GM23248 (cell line): Measurements from ENCODE around the gene CLEC16A. TPM values are rescaled to one million over a fixed set of nuclear protein-coding genes. Genes with fewer than 3 reads are reported as not detected.
A peak's percentile ranks its signal among the peaks of the same experiment; 100 is the strongest.

ENCODE experiments used
- DNase-seq: peaks from one replicate; pipeline ENCODE4 v3.0.0-alpha.2; 2015
- H2AFZ ChIP-seq: fragments of 200-600 bp; sonication (generic); 2 replicates; pipeline ENCODE4 v1.6.1; 2016; ENCODE audit warnings: antibody characterized with exemption
- H3F3A ChIP-seq: fragments of 200-600 bp; sonication (generic); 2 replicates; pipeline ENCODE4 v1.6.1; 2016; ENCODE audit warnings: mild to moderate bottlenecking, antibody characterized with exemption, mixed run types; ENCODE audit not compliant: insufficient read depth
- H3K27ac ChIP-seq: fragments of 200-600 bp; sonication (generic); 2 replicates; pipeline ENCODE4 v1.5.1; 2016; ENCODE audit warnings: mild to moderate bottlenecking
- H3K27me3 ChIP-seq: fragments of 200-600 bp; sonication (generic); replicated peaks from 2 replicates; pipeline ENCODE4 v1.6.1; 2016; ENCODE audit warnings: mild to moderate bottlenecking; ENCODE audit not compliant: insufficient read depth
- H3K36me3 ChIP-seq: fragments of 200-600 bp; sonication (generic); 2 replicates; pipeline ENCODE4 v1.6.1; 2016; ENCODE audit warnings: low read depth, mild to moderate bottlenecking
- H3K4me1 ChIP-seq: fragments of 200-600 bp; sonication (generic); 2 replicates; pipeline ENCODE4 v1.6.1; 2016; ENCODE audit warnings: mild to moderate bottlenecking; ENCODE audit not compliant: insufficient read depth
- H3K4me2 ChIP-seq: fragments of 200-600 bp; sonication (generic); one replicate; pipeline ENCODE4 v1.6.1; 2016; ENCODE audit warnings: mild to moderate bottlenecking; ENCODE audit not compliant: unreplicated experiment
- H3K4me3 ChIP-seq: fragments of 200-600 bp; sonication (generic); 2 replicates; pipeline ENCODE4 v1.5.1; 2016; ENCODE audit warnings: mild to moderate bottlenecking
- H3K79me2 ChIP-seq: fragments of 200-600 bp; sonication (generic); 2 replicates; pipeline ENCODE4 v1.6.1; 2016; ENCODE audit warnings: mild to moderate bottlenecking; ENCODE audit not compliant: insufficient read depth
- H3K9ac ChIP-seq: fragments of 200-600 bp; sonication (generic); 2 replicates; pipeline ENCODE4 v1.6.1; 2016; ENCODE audit warnings: mild to moderate bottlenecking
- H3K9me2 ChIP-seq: fragments of 200-600 bp; sonication (generic); 2 replicates; pipeline ENCODE4 v1.6.1; 2016; ENCODE audit warnings: mixed run types, mild to moderate bottlenecking, moderate library complexity; ENCODE audit not compliant: insufficient read depth
- H3K9me3 ChIP-seq: fragments of 200-600 bp; sonication (generic); one replicate; pipeline ENCODE4 v1.6.1; 2017; ENCODE audit warnings: low read depth
- H4K20me1 ChIP-seq: fragments of 200-600 bp; sonication (generic); 2 replicates; pipeline ENCODE4 v1.6.0; 2016; ENCODE audit not compliant: insufficient read depth
- EZH2 ChIP-seq: fragments of 200-600 bp; sonication (generic); IDR thresholded peaks from 2 replicates; pipeline ENCODE4 v1.6.1; 2018; ENCODE audit warnings: antibody characterized with exemption, mild to moderate bottlenecking; ENCODE audit not compliant: insufficient read depth, poor library complexity, severe bottlenecking
- EZH2phosphoT487 ChIP-seq: fragments of 200-600 bp; sonication (generic); IDR thresholded peaks from 2 replicates; pipeline ENCODE4 v1.6.1; 2018; ENCODE audit warnings: antibody characterized with exemption, moderate library complexity, mild to moderate bottlenecking, low read depth; ENCODE audit not compliant: insufficient read depth
- WGBS, 2 experiments: methylation state at CpG; one replicate each; pipeline ENCODE4 v1.1.6; 2015 to 2017; ENCODE audit warnings: low lambda C conversion rate in 2 of 2, low coverage in 1 of 2; ENCODE audit errors: missing lambda C conversion rate in 2 of 2; 5-methylcytosine and 5-hydroxymethylcytosine counted together
- in situ Hi-C: fragments of 300-500 bp; cut with MboI; formaldehyde crosslinking; loops from 2 replicates; pipeline ENCODE4 v1.15.0; 2020
- polyA plus RNA-seq: library from polyadenylated mRNA; unstranded; fragments of >200 nt; fragmentation: Nextera tagmentation; extraction: Ambion mirVana; gene quantifications from 2 replicates; pipeline ENCODE4 v1.2.1, GENCODE V29; 2016
- total RNA-seq: library from RNA; depleted of rRNA; stranded (reverse); fragments of >200 nt; shearing (Covaris generic); gene quantifications from 2 replicates; pipeline ENCODE4 v1.2.3, GENCODE V29; 2014

Gene CLEC16A
- total and polyA plus RNA-seq, 2 experiments from 2014 or later, result 13.2 to 21.4 TPM

- Histone ChIP-seq H4K20me1 (no peaks in the 10 kb centered on the region), H3K27me3 (no peaks in the 10 kb centered on the region), H3K36me3 (no peaks in the 10 kb centered on the region), H3F3A (no peaks in the 10 kb centered on the region; the same call in 1 of the 2 replicates), H2AFZ (no peak overlapping the region), H3K4me3 (no peak overlapping the region), H3K4me1 (peaks cover 15% of the 10 kb centered on the region), H3K79me2 (no peaks in the 10 kb centered on the region), H3K4me2 (no peak overlapping the region), H3K9ac (no peak overlapping the region), H3K27ac (no peak overlapping the region), H3K9me3 (no peaks in the 10 kb centered on the region), H3K9me2 (no peaks in the 10 kb centered on the region)
- no peak for DNase-seq
- 84 to 87% methylated on average over 2 of the region's 2 CpGs for WGBS, 2 experiments
- in situ Hi-C loops, result no loop called here
- TF ChIP-seq EZH2 (no peak), EZH2phosphoT487 (no peak)
Observed at GRCh38 chr16:11017499-11017898, 73.1 kb downstream of the CLEC16A start.

GRCh38 chr16:11020388-11020787 is 76.0 kb downstream of the CLEC16A start:
- Histone ChIP-seq H3K79me2 (no peaks in the 10 kb centered on the region), H3K36me3 (peaks cover 6% of the 10 kb centered on the region; the same call in 1 of the 2 replicates), H3K4me3 (no peak overlapping the region), H3K27me3 (no peaks in the 10 kb centered on the region), H3K27ac (no peak overlapping the region), H4K20me1 (no peaks in the 10 kb centered on the region), H3F3A (no peaks in the 10 kb centered on the region; the same call in 1 of the 2 replicates), H3K9me2 (no peaks in the 10 kb centered on the region), H3K4me1 (peaks cover 15% of the 10 kb centered on the region), H3K9me3 (no peaks in the 10 kb centered on the region), H2AFZ (no peak overlapping the region), H3K4me2 (no peak overlapping the region), H3K9ac (no peak overlapping the region)
- WGBS, 2 experiments, result 65 to 74% methylated on average over 4 of the region's 4 CpGs
- no peak for TF ChIP-seq EZH2phosphoT487
- TF ChIP-seq EZH2, result no peak
- no peak for DNase-seq
- in situ Hi-C loops, result no loop called here

GRCh38 chr16:11020792-11021551 is 76.6 kb downstream of the CLEC16A start:
- no peaks in the 10 kb centered on the region for H3K27me3 ChIP-seq
- DNase-seq, result peak; percentile 43
- in situ Hi-C loops, result no loop called here

GRCh38 chr16:11022002-11022401 is 77.6 kb downstream of the CLEC16A start:
- Histone ChIP-seq H4K20me1 (no peaks in the 10 kb centered on the region), H3K79me2 (no peaks in the 10 kb centered on the region), H3K9me3 (no peaks in the 10 kb centered on the region), H3F3A (no peaks in the 10 kb centered on the region), H3K4me1 (peaks cover 10% of the 10 kb centered on the region), H3K27me3 (no peaks in the 10 kb centered on the region), H3K27ac (no peak overlapping the region), H3K9me2 (no peaks in the 10 kb centered on the region), H3K4me3 (no peak overlapping the region), H3K9ac (no peak overlapping the region), H3K4me2 (no peak overlapping the region), H3K36me3 (peaks cover 22% of the 10 kb centered on the region), H2AFZ (no peak overlapping the region)
- in situ Hi-C loops, result no loop called here
- 97 to 98% methylated on average over 3 of the region's 3 CpGs for WGBS, 2 experiments
- no peak for DNase-seq
- TF ChIP-seq EZH2, result no peak
- no peak for TF ChIP-seq EZH2phosphoT487

More at GRCh38 chr16:11020792-11021551, 76.6 kb downstream of the CLEC16A start:
- H3K79me2 ChIP-seq, result no peaks in the 10 kb centered on the region
- H3K27ac ChIP-seq, result no peak overlapping the region
- no peak overlapping the region for H3K4me3 ChIP-seq
- 45 to 46% methylated on average over 7 of the region's 7 CpGs for WGBS, 2 experiments
- H3K4me2 ChIP-seq, result no peak overlapping the region
- TF ChIP-seq EZH2phosphoT487 (no peak), EZH2 (no peak)
- peaks cover 15% of the 10 kb centered on the region for H3K4me1 ChIP-seq
- H2AFZ ChIP-seq, result no peak overlapping the region
- no peaks in the 10 kb centered on the region; the same call in 1 of the 2 replicates for H3F3A ChIP-seq
- H3K36me3 ChIP-seq, result peaks cover 12% of the 10 kb centered on the region; the same call in 1 of the 2 replicates
- no peaks in the 10 kb centered on the region for H3K9me3 ChIP-seq
- no peak overlapping the region for H3K9ac ChIP-seq
- H3K9me2 ChIP-seq, result no peaks in the 10 kb centered on the region
- H4K20me1 ChIP-seq, result no peaks in the 10 kb centered on the region
